ENCODE measurements around the gene DNAAF9.

- TF ChIP-seq CTCF (IDR thresholded peaks at IDR 0.05): no peak
- no peak for TF ChIP-seq EZH2 (IDR thresholded peaks at IDR 0.05)
- TF ChIP-seq EZH2phosphoT487 (IDR thresholded peaks at IDR 0.05): no peak
Observed at GRCh38 chr20:3403741-3404140, 3.7 kb downstream of the DNAAF9 start.

Measured in neural progenitor cell (in vitro differentiated cells).